22Rv1 (cell line): Measurements from ENCODE around the gene STRAP.

Source experiments
- CTCF ChIP-seq: fragments of 450-650 bp; IDR thresholded peaks from 2 replicates; pipeline ENCODE4 v1.5.1; 2017; ENCODE audit warnings: mild to moderate bottlenecking
- ZFX ChIP-seq: fragments of 450-650 bp; IDR thresholded peaks from 2 replicates; pipeline ENCODE4 v1.6.1; 2017; ENCODE audit warnings: antibody characterized with exemption, borderline replicate concordance

- TF ChIP-seq CTCF, result no peak
- TF ChIP-seq ZFX, result no peak
Measured at GRCh38 chr12:15880721-15881120, 1.5 kb upstream of the STRAP start.
